NCI-H1092 (cell line): ENCODE measurements around the gene PSKH1.
"Not testable (repeated sequence)": the region's sequence is repeated elsewhere in the genome, so short reads cannot be mapped to it uniquely, and the experiment has no call there.

ENCODE experiments used
- DNase-seq: peaks from one replicate; lab custom pipeline; 2025; lab: John Stamatoyannopoulos, UW

Gene PSKH1

DNA sequence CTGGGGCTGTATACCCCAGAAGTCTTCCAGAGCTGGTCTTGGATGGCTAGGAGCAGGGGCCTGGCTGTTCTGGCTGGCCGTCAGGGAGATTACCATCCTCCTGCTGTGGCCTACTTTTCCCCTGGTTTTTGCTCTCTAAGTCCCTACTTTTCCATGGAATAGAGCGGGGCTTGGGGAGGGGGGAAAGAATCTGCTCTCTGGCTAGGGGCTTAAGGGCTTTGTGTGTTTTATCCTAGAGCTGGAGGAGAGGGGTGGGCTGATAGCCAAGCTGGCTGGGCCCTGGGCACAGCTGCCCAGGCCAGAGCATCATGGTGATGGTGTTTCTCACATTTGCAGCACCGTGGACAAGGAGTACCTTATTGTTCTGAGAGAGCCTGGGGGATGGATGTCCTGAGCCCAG lies 4.7 kb upstream of the PSKH1 start:
- no peak for DNase-seq

DNA sequence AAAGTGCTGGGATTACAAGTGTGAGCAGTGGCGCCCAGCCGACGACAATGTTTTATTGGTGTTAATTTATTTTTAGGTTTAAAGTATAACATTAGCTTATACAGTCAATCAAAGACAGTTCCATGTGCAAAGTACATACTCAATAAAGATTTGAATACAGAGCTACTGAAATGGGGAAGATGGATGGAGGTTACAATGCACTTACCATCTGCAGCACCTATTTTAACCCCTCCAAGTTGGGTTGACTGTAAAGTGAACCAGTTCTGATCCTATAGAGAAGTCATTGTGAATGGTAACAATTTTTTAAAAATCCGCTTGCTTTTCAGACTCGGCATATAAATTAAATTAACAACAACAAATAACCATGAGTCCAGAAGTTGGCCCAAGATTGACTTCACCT lies 679 bp upstream of the PSKH1 start:
- DNase-seq, result no peak

DNA sequence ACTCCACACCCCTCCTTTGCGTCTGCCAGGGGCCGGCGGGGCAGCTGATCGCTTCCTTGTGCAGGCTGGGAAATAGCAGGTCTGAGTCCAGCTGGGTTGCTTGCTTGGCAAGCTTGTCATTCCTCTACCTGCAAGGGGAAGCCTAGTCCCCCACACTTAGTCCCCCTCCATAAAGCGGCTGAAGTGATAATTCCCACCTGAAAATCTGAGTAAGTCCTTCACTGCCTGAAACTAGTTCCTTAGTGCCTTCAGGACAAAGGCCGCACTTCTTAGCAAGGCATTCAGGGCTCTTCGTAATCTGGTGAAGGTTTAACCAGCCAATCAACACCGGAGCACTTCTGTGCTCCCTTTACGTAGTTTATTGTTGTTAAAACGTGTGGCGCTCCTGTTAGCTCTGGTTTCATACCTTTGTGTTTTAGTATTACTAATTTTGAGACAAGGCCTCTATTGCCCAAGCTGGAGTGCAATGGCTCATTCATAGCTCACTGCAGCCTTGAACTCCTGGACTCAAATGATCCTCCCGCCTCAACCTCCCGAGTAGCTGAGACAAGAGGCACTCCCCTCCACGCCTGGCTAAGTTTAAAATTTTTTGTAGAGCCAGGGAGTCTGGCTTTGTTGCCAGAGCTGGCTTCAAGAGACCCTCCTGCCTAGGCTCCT lies 817 bp downstream of the PSKH1 start:
- no peak for DNase-seq

DNA sequence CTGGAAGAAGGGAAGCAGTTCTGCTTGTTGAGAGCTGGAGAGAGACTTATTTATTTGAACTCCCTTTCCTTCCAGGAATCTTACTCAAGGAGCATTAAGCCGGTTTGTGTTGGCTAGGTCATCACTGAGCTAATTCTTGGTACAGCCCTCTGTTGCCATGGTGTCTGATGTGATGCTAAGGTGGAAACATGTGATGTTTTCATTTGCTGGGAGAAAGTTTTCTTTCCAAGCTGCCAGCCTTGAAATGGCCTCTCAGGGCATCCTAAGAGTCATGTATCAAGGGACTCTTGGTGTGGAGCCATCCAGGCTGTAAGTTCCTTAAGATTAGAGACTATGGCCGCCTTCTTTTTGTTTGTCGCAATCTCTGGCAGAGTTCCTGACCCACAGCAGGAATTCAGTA lies 4.2 kb downstream of the PSKH1 start:
- no peak for DNase-seq

DNA sequence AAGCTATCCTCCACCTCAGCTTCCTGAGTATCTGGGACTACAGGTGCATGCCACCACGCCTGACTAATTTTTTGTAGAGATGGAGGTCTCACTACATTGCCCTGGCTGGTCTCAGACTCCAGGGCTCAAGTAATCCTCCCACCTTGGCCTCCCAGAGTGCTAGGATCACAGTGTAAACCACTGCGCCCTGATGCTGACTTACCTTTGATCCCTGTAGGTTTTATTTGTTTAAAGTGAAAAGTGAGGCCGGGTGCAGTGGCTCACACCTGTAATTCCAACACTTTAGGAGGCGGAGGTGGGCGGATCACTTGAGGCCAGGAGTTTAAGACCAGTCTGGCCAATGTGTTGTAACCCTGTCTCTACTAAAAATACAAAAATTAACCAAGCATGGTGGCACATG lies 8.7 kb downstream of the PSKH1 start:
- no peak for DNase-seq

DNA sequence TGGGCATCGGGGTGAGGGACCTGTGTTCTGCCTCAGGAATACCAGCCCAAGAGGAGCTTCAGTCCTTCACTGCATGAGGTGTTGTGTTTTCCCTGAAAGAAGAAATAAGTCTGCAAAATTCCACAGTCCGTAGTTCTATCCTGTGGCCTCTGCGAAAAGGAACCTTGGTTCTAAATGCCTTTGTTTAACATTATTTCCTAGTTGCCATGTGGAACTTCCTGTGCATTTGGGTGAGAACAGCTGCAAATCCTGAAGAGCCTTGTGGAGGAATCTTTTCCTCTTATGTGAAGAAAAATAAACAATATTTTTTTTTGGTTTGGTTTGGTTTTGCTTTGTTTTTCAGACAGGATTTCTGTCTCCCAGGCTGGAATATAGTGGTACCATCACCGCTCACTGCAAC lies 9.8 kb downstream of the PSKH1 start:
- no peak for DNase-seq

DNA sequence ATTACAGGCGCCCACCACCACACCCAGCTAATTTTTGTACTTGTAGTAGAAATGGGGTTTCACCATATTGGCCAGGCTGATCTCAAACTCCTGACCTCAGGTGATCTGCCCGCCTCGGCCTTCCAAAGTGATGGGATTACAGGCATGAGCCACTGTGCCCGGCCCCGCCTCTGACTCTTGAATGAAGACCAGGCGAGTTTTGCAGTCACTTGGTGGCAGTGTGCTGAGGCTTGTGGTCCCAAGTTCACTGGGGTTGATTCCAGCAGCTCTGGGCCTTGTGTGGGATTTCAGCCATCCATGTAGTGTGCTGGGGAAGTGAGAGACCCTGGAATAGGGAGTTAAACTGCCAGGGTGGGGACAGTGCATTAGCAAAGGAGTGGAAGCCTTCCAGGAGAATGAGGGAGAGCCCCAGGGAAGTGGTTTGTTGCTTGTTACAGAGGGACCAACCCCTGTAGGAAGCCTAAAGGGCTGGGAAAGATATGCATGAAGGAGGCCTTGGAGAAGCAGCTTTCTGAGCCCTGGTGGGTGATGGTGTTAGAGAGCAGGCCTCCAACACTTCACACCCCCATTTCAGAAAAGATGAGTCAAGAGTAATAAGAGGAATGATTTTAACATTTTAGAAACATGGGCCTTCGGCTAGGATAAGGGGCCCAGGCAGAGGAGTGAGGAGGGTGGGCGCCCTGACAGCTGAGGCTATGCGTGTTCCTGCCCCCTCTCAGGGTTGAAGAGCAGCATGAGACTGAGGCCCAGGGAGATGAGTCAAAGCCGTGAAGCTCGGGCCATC lies 14.5 kb downstream of the PSKH1 start:
- no peak for DNase-seq

DNA sequence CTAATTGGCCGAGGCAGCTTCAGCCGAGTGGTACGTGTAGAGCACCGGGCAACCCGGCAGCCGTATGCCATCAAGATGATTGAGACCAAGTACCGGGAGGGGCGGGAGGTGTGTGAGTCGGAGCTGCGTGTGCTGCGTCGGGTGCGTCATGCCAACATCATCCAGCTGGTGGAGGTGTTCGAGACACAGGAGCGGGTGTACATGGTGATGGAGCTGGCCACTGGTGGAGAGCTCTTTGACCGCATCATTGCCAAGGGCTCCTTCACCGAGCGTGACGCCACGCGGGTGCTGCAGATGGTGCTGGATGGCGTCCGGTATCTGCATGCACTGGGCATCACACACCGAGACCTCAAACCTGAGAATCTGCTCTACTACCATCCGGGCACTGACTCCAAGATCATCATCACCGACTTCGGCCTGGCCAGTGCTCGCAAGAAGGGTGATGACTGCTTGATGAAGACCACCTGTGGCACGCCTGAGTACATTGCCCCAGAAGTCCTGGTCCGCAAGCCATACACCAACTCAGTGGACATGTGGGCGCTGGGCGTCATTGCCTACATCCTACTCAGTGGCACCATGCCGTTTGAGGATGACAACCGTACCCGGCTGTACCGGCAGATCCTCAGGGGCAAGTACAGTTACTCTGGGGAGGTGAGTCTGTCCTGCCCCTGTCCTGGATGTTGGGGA lies 16.1 kb downstream of the PSKH1 start:
- no peak for DNase-seq

DNA sequence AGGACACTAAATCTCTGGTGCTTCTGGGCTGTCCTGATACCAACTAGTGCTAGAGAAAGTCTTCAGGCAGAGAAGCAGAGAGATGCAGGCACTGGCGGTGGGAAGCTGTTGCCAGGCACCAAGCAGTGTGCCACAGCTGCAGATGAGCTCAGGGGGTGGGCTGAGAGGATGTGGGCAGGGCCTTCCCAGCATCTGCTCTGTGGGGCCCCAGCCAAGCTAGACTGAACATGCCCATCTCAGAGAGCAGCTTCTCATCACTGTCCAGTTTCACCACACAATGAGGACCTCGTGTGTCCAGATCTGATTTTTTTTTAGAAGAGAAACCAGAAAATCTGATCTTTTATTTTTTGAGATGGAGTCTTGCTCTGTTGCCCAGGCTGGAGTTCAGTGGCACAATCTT lies 17.1 kb downstream of the PSKH1 start:
- DNase-seq, result no peak

DNA sequence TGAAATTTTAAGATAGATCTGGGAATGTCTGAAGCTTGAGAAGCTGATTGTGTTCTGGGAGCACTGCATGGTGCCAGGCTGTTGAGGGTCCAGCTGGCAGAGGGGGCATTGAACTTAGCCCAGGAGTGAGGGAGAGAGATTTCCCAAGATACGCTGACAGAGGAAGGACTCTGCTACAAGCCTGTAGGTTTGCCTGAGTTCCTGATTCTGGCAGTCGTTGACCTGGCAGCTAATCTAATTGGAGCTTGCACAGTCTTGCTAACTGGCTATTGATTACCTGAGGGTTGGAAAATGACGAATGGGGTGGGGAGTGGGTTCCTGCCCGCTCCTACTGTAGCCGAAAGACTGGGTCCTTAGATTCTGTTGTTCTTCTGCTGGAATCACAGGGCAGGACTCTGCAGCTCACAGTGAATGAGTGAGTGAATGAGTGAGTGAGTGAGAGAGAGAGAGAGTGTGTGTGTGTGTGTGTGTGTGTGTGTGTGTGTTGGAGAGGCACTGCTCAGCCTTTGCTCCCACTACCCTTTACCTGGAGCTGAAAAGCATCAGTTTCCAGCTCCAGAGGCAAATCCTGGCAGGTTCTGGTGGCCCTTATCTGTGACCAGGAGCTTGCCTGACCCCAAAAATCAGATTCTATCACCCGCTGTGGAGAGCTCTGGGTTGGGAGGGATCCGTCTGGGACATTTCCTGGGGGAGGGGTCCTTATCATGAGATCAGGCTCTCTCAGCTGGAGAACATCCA lies 21.9 kb downstream of the PSKH1 start:
- no peak for DNase-seq

DNA sequence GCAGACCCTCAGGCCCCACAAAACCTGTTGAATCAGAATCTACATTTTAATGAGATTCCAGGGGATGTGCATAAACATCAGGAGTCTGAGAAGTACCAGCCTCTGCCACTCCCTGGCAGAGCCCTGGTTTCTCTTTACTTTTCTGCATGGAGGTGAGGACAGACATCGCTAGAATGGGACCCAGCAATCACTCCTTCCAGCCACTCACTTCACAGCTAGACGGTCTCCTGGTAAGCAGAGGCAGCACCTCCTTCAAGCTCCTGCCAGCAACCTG lies 22.4 kb downstream of the PSKH1 start:
- not testable (repeated sequence) for DNase-seq

DNA sequence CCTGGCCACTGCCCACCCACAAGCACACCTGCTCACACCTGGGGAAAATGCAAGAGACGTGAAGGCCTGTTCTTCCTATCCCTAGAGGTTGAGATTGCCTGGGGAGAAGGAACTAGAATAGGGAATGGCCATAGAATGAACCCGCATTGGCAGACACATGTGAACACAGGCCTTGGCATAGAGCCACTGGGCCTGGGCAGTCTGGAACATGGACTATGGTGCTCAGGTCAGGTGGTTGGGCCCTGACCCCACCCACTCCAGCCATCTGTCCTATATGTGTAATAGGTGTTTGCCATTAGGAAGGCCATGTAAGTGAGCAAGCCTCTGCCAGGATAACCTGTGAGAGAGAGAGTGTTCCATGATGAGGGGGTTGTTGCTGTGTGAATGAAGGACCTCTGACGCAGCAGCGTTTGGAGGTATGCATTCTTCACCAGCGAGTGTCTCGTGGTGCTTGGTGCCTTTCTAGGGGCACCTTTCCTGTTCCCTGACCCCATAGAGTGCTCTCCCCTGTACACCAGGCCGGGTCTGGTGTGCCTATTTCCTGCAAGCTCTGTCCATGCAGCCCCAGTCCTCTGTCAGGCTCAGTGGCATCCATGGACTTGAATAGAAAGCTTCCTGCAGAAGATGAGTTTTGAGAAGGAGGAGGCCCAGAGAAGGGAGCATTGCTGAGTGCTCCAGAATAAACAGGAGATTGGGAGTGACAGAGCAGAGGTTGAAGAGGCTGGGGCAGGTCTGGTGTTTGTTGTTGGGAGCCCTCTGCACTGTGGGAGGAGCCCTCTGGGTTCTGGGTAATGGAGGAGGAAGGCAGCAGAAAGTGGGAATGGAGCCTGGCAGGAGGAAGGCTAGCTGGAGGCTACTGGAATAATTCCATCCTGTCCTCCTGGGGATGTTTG lies 23.0 kb downstream of the PSKH1 start:
- no peak for DNase-seq

DNA sequence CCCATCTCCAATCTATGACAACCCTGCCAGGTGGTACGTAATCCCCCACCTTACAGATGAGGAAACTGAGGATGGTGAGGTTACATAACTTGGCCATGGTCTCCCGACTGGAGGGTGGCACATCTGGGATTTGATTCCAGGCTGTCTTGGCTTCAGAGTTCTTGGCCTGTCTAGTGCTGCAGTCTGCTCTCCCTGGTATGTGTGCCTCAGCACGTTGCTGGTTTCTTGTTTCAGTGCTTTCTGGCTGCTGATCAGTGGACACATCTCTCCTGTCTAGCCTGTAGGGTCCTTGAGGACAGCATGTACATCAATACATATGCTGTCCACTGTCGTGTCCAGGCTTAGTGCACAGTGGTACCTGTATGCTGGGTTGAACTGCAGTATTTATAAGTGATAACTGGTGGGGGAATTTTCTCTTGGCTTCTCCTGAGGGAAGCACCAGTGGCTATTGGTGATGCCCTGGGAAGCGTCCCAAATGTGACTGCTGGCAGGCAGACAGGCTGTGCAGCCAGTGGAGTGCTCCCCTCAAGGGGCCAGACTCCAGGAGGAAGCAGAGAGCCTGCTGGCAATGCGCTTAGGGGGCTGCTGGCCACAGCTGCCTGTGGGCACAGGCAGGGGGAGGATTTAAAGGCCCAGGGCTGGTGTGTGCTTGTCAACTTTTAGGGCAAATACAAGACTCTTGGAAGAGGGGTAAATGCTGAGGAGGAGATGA lies 24.2 kb downstream of the PSKH1 start:
- peak; percentile 68 for DNase-seq

DNA sequence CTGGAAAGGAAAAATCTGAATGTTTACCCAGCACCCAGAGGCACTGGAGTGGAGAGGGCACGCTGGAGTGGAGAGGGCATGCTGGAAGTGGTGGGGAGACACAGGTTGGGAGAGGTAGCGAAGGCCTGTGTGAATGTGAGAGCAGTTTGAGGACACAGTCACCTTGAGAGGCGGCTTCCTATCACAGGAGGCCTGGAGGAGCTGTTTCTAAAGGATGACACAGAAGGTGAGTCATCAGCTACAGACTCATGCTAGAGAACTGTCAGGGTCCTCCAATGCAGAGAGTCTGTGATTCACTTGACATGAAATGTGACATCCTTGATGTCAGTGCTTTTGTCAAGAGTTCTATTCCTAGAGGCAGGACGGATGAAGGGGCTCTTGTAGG lies 24.8 kb downstream of the PSKH1 start:
- no peak for DNase-seq

DNA sequence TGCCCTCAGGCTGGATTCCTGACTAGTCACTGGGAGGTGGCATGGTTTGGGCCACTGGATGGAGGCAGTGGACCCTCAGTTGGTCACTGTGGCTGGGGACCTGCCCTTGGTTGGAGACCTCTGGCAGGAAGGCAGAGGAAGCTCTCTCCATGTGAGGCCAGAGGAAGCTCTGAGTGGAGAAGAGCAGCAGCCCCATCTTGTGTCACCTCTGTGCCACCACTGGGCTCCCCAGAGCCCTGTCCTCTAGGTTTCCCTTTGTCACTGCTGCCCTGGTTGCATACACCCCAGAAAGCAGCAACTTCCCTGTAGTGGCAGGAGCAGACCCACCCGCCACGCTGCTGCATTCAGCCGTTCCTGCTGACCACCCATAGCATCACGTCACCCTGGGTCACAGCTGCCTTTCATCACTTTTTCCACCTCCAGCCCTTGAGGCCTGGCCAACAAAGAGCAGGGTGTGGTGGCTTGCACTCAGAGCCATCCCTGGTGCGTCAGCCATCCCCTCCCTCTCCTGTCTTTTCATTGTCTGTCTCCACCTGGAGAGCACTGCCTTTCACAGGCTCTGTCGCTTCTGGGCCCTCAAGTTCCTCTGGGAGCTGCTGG lies 26.7 kb downstream of the PSKH1 start:
- no peak for DNase-seq

DNA sequence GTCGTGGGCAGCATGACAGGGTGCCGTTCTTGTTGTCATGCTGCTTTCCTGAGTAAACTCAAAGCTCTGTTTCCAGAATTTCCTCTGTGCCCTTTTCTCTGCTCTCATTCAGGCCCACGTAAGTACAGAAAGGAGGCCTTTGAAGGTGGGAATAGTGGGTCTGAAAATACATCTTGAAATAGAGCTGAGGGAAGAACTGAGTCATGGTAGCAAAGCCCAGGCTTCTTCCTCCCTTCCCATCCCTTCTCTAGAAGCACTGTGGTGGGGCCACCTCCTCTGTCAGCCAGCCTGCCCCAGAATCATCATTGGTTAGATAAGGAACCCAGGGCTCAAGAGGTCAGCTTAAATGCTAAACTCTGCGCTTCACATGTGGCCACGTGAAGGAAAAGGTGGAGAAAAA lies 29.2 kb downstream of the PSKH1 start:
- DNase-seq, result no peak

DNA sequence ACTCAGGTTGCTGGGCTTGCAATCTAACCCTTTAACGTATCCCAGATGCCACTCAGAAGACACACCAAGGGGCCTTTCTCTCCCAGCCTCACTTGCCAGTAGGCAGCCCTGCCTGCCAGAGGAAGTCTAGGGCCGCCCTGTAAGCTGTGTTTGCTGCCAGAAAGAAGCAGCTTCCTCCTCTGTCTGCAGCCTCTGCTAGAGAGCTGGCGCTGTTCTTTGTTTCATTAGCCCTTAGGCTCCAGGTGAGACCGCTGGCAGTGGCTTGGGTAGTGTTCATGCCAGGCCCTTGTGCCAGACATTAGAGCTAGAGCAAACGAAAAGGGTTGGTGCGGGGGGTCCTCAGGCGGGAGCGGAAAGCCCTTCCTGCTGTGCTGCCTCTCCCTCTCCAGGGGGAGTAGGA lies 29.7 kb downstream of the PSKH1 start:
- peak; percentile 96 for DNase-seq

DNA sequence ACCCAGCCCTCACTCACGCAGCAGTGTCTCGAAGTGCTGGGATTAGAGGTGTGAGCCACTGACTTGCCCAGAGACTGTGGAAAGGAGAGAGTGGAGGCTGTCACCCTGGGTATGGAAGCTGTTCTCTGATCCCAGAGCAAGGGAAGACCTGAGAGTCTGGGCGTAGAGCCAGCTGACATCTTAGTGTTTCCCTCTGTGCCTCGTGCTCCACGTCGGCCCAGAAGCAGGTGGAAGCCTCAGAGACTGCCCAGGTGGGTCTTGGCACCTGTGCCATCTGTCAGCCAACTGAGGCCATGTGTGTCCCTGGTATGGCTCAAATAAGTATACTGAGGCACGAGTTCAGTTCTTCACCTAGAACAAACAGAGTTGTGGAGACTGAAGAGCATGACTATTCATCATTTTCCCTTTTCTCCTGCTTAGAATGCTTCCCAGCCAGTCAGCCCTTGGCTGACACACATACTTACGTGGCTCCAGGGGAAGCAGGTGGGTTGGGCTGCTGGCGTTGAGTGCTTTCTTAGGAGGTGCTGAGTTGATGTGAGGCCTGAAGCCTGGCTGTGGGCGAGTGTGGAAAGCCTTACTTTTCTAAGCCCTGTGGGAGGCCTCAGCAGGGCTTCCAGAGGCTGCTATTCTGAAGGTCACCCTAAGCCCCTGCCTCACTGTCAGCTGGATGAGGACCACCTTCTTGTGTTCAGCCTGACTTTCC lies 30.5 kb downstream of the PSKH1 start:
- peak; percentile 88 for DNase-seq

DNA sequence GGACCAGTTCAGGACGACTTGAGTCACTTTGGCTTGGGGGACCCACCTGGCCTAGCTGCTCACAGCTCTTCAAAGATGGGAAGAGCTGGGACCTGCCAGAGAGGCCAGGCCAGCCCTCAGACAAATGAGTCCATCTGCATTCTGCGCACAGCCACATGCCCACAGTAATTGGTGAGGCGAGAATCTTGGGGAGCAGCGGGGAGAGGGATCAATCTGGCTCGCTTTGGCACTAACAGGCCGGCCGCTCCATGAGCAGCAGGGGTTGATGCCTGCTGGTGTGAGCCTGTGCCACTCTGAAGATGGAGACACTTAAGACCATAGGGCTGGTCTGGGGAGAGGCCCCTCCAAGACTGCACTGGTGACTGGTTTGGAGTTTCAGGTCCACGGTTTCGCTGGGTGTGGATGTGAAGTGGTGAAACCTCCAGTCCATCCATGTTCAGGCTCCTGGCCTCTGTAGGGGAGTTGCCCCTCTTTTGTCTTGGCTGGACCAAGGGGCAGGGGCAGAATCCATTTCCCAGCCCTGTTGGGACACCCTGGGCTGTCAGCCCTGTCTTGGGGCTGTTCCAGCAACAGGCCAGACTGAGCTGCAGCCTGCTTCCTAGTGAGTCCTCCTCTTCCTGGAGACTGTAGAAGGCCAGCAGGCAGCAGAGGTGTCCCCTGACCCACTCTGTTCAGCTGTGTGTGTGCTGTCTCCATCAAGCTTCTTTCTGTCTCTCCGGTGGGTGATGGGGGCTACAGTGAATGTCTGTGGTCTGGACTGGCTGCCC lies 31.3 kb downstream of the PSKH1 start:
- DNase-seq, result no peak
